GM12891 (cell line): ENCODE results near the gene CDH7.

Experiments
- DNase-seq: peaks from one replicate; pipeline ENCODE4 v3.0.0; 2011; ENCODE audit warnings: low spot score; ENCODE audit not compliant: insufficient read length
- FAIRE-seq: peaks from 2 replicates; lab custom pipeline; 2011; peaks lifted over from hg19 to GRCh38; lab: Jason Lieb, UNC
- PAX5 ChIP-seq: IDR thresholded peaks from 2 replicates; pipeline ENCODE4 v1.6.1; 2011; ENCODE audit warnings: low read length, moderate library complexity, mild to moderate bottlenecking; ENCODE audit not compliant: insufficient read depth, severe bottlenecking
- POLR2A ChIP-seq: IDR thresholded peaks from 2 replicates; pipeline ENCODE4 v1.6.1; 2011; ENCODE audit warnings: low read depth, low read length, control low read depth
- POLR2AphosphoS5 ChIP-seq: IDR thresholded peaks from 2 replicates; pipeline ENCODE4 v1.6.1; 2011; ENCODE audit warnings: low read depth, low read length, control low read depth
- POU2F2 ChIP-seq: IDR thresholded peaks from 2 replicates; pipeline ENCODE4 v1.6.1; 2011; ENCODE audit warnings: low read depth, mild to moderate bottlenecking, control low read depth, low read length, moderate library complexity
- SPI1 ChIP-seq: IDR thresholded peaks from 2 replicates; pipeline ENCODE4 v1.6.1; 2011; ENCODE audit warnings: low read depth, low read length, control low read depth
- TAF1 ChIP-seq: IDR thresholded peaks from 2 replicates; pipeline ENCODE4 v1.6.1; 2011; ENCODE audit warnings: low read depth, low read length, control low read depth

Gene CDH7

DNA sequence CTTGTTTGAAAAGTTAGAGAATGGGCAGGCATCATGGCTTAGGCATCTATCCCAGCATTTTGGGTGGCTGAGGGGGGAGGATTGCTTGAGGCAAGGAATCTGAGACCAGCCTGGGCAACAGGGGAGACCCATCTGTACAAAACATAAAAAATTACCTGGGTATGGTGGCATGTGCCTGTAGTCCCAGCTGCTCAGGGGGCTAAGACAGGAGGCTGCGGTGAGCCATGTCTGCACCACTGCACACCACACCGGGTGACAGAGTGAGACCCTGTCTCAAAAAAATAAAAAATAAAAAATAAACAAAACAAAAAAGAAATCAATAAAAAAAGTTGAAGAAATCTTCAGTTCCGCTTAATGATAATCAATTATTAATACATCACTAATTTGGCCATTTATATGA, 146.5 kb downstream of the CDH7 start:
- no peak for FAIRE-seq
- TF ChIP-seq TAF1 (no peak), POLR2A (no peak), POU2F2 (no peak), POLR2AphosphoS5 (no peak), SPI1 (no peak), PAX5 (no peak)

DNA sequence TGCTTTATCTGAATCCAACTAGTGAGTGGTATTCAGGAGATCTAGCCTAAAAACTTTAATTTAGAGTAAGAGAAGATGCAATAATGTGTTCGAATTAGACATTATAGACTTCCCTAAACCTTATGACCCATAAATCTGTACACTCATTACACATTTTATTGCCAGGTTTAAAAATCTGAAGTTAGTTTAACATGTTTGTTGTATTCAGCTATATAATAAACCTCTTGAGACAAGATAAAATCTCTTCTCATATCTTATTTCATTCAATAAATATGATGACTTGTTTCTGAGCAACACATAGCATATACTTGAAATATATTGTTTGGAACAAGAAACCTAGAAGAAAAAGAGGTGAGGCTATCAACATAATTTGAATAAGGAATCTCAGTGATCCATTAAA, 150.7 kb downstream of the CDH7 start:
- no peak for FAIRE-seq
- TF ChIP-seq TAF1 (no peak), POLR2A (no peak), PAX5 (no peak), SPI1 (no peak), POLR2AphosphoS5 (no peak), POU2F2 (no peak)
- DNase-seq, result no peak

More for the DNA sequence above, 146.5 kb downstream of the CDH7 start:
- no peak for DNase-seq

DNA sequence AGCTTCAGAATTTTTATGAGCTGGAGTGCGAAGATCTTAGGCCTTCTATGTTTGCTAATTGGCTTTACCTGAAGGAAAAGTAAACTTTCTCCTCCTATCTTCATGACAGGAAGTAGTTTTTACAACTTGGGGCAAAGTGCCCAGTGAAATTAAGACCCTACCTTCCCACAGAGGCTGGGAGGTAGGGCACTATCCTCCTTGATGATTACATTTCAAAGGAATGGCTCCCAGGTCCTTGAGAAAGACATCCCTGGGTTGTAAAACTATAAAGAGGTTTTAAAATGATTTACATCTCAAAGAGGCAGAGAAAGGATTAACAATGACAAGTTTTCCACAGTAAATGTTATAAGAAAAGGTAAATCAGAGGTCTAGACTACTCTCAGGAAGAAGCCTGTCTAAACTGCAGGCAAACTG, 155.8 kb downstream of the CDH7 start:
- no peak for FAIRE-seq
- TF ChIP-seq TAF1 (no peak), SPI1 (no peak), POLR2AphosphoS5 (no peak), POU2F2 (no peak), PAX5 (no peak), POLR2A (no peak)
- no peak for DNase-seq

DNA sequence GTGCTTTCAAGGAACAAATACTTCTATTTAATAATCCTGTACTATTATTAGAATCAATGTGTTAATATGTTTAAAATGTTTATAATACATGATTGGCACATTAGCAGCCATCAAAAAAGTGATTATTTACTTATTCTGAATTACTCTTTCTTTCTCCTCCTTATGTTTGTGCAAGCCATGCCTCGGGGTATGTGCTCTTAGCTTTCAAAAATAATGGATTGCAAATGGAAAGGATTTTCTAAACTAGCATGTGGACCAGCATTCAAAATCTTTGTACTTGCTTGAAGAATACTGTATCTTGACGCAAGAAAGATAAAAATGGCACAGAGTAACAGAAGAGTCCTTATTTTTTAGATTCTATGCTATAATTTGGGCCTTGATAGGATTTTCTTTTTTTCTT, 156.5 kb downstream of the CDH7 start:
- no peak for TF ChIP-seq TAF1
- no peak for TF ChIP-seq POU2F2
- no peak for TF ChIP-seq POLR2AphosphoS5
- TF ChIP-seq PAX5, result no peak
- no peak for TF ChIP-seq SPI1
- TF ChIP-seq POLR2A, result no peak
- FAIRE-seq (no peak), DNase-seq (no peak)

DNA sequence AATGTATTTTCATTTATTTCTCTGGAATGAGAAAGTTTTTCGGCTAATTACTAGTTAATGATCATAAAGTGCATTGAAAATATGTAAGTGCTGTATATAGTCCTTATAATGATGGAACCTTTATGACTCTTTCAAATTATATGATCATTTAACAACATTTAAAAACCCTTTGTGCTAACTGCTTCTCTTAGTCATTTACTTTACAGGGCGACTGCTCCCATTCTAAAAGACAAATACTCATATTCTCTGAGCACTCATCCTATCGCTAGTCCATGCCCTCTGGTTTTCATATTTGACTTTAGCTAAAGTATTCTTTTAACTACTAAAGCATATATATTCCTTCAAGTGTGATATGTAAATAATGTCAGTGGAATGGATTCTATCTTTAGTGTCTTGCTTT, 168.2 kb downstream of the CDH7 start:
- DNase-seq, result no peak
- FAIRE-seq, result no peak
- TF ChIP-seq POLR2A (no peak), TAF1 (no peak), POU2F2 (no peak), PAX5 (no peak)

DNA sequence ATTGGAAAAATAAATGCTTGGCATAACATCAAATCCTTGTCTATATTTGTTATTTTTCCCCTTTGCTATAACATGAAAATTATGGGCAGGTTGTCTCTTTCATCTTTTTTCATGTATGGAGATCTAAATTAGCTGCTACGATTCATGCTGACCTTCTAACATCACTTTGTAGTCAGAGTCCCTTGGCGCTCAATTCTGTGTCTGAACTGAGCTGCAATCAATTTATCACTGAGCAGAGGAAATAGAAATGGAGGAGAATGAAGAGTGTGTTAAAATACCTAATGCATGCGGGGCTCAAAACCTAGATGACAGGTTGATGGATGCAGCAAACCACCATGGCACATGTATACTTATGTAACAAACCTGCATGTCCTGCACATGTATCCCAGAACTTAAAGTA, 168.9 kb downstream of the CDH7 start:
- FAIRE-seq (no peak), DNase-seq (no peak)
- TF ChIP-seq POLR2AphosphoS5 (no peak), POLR2A (no peak), PAX5 (no peak), SPI1 (no peak)

DNA sequence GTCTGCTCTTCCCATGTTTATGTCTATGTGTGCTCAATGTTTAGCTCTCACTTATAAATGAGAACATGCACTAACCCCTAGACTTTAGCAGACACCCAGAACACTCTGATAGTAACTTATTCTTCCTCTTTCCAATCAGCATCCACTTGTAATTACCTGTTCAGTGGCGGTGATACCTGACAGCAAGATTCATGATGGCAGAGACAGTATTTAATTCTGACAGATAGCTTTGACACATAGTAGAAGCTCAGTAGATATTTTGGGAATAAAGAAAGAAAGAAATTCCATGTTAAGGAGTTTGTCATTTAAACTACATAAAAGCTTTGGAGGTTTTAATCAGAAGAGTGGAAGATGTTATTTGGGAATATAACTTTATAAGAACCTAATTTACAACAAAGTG, 171.3 kb downstream of the CDH7 start:
- DNase-seq (no peak), FAIRE-seq (no peak)
- TF ChIP-seq POU2F2 (no peak), POLR2A (no peak), SPI1 (no peak), PAX5 (no peak), POLR2AphosphoS5 (no peak), TAF1 (no peak)

DNA sequence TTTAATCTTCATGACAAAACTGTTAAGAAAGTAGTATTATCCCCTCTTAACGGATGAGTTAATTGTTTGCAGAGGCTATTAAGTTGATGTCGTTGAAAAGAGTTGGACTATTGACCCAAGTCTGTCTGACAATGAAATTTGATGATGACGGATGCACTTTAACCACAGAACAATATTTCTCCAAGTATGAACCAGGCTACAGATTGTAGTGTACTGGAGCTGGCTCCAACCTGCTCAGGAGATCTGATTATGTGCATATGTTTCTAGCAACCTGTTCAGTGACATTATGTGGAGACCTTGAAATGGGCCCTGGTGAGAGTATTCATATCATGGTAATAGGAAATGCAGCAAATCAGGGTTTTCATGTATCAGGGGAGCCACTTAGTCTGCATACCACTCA, 174.1 kb downstream of the CDH7 start:
- TF ChIP-seq PAX5 (no peak), POU2F2 (no peak), POLR2A (no peak), SPI1 (no peak), POLR2AphosphoS5 (no peak), TAF1 (no peak)
- FAIRE-seq (no peak), DNase-seq (no peak)

DNA sequence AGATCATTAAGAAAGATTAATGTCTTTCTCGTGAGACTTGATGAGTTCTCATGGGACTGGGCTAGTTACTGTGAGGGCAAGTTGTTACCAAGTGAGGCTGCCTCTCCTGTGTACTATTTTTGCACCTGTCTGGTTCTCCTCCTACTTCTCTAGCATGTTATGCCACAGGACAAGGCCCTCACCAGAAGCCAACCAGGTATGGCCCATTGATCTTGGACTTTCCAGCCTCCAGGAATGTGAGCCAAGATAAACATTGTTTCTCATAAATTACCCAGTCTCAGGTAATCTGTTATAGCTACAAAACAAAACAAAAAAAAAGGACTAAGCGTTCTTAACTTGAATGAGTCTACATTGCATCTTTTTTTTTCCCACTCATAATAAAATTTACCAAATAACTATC, 184.1 kb downstream of the CDH7 start:
- FAIRE-seq, result no peak

DNA sequence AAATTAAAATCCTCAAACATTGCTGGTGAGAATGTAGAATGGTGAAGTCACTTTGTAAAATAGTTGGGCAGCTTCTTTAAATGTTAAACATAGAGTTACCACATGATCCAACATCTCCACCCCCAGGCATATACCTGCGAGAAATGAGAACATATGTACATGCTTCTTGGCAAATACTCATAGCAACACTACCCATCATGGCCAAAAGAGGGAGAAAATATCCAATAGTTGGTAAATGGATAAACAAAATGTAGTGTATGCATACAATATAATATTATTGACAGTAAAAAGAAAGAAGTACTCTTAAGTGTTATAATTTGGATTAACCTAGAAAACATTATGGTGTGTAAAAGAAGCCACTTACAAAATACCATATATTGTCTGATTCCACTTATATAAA, 185.9 kb downstream of the CDH7 start:
- FAIRE-seq, result no peak
- DNase-seq, result no peak
- TF ChIP-seq SPI1 (no peak), PAX5 (no peak), POLR2A (no peak), POLR2AphosphoS5 (no peak), POU2F2 (no peak)

More for the DNA sequence above, 184.1 kb downstream of the CDH7 start:
- no peak for DNase-seq
- TF ChIP-seq POU2F2, result no peak
- TF ChIP-seq TAF1, result no peak
- TF ChIP-seq PAX5, result no peak
- no peak for TF ChIP-seq POLR2AphosphoS5
- TF ChIP-seq POLR2A, result no peak
- no peak for TF ChIP-seq SPI1
